Activated naive CD8-positive, alpha-beta T cell treated with anti-CD3 and anti-CD28 coated beads, Interleukin-2, amount 10 ng/mL, durations not matched to agents 7 days and 5 days (primary cell): ENCODE data around the gene MYRIP. TPM values are rescaled to one million over a fixed set of nuclear protein-coding genes. Genes with fewer than 3 reads are reported as not detected.
"Not testable (repeated sequence)": the region's sequence is repeated elsewhere in the genome, so short reads cannot be mapped to it uniquely, and the experiment has no call there.

Source experiments
- ATAC-seq: fragments of 150-1000 bp; cut with Tn5 transposase; one replicate; pipeline ENCODE4 v1.10.0; 2021; ENCODE audit warnings: low read depth, moderate library complexity
- POLR2A ChIA-PET: fragments of 350-600 bp; sonication (Branson Sonifier 250); formaldehyde crosslinking; loops from one replicate; lab custom pipeline; 2021; ENCODE audit warnings: antibody characterized with exemption; lab: Charles Lee
- DNase-seq: peaks from one replicate; pipeline ENCODE4 v3.0.0; 2021
- H3K27ac Mint-ChIP-seq: one replicate; pipeline ENCODE4 v1.8.0; 2022; ENCODE audit warnings: mild to moderate bottlenecking, mixed read lengths
- H3K27me3 Mint-ChIP-seq: one replicate; pipeline ENCODE4 v1.8.0; 2022; ENCODE audit warnings: mild to moderate bottlenecking, moderate library complexity, mixed read lengths
- H3K36me3 Mint-ChIP-seq: one replicate; pipeline ENCODE4 v1.8.0; 2021; ENCODE audit warnings: mild to moderate bottlenecking, mixed read lengths
- H3K4me1 Mint-ChIP-seq: one replicate; pipeline ENCODE4 v1.8.0; 2021; ENCODE audit warnings: mixed read lengths
- H3K4me3 Mint-ChIP-seq: one replicate; pipeline ENCODE4 v1.8.0; 2022; ENCODE audit warnings: mild to moderate bottlenecking, moderate library complexity, mixed read lengths
- H3K9me3 Mint-ChIP-seq: one replicate; pipeline ENCODE4 v1.8.0; 2021; ENCODE audit warnings: mixed read lengths
- total RNA-seq, 2 experiments: library from RNA; stranded (reverse); gene quantifications; one replicate each; pipeline ENCODE4 v1.2.3, GENCODE V29; 2021

MYRIP gene
- total RNA-seq, 2 experiments from 2014 or later = not detected

DNA sequence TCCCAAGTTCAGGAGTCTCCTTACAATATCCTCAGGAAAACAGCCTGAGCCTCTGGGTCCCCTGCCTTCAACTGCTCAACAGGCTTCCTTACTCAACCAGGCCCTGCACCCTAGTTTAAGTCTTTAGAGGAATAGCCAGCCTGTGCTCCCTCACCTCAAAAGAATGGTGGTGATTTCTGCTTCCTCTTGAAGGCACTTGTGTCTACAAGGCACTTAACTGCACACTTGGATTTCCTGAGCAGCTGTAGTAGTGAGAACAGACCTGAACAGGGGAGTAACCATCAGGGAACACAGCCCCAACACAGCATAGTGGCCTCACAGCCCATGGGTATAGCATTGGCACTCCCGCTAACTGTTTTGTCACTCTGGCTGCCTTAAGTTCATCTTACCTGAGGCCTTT lies 244.3 kb downstream of the MYRIP start:
- no peak for DNase-seq
- ATAC-seq = no peak
- H3K4me3 Mint-ChIP-seq = no peak overlapping the region
- H3K36me3 Mint-ChIP-seq = no peaks in the 10 kb centered on the region
- H3K4me1 Mint-ChIP-seq = no peaks in the 10 kb centered on the region
- H3K27me3 Mint-ChIP-seq = peaks cover 5% of the 10 kb centered on the region
- no peak overlapping the region for H3K27ac Mint-ChIP-seq
- H3K9me3 Mint-ChIP-seq = peaks cover 4% of the 10 kb centered on the region
- POLR2A ChIA-PET = no interaction called here

DNA sequence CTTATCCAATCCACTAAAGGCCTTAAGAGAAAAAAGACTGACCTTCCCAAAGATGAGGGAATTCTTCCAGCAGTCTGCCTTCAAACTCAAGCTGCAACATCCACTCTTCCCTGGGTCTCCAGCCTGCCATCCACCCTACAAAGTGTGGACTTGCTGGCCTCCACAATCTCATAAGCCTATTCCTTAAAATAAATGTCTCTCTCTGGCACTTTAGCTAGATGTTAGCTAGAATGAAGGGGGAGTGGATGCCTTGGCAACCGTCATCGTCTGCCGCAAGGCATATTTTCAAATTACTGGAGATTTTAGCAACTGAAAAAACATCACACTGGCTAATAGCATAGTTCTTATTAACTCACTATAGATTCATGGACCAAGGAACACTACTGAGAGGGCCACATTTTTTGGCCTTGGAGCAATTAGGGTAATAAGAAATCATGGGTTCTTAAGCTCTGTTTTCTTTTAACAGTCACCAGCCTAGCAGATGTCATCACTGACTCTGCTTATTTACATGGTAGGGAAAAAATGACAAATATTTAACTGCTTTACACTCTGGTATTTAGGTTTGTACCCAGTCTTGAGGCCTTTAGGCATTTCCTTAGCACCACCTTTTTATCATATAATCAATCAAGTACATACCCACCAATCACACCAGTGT lies 245.3 kb downstream of the MYRIP start:
- Mint-ChIP-seq H3K4me1 (no peaks in the 10 kb centered on the region), H3K36me3 (no peaks in the 10 kb centered on the region), H3K27ac (no peak overlapping the region), H3K9me3 (peaks cover 4% of the 10 kb centered on the region), H3K27me3 (peaks cover 4% of the 10 kb centered on the region), H3K4me3 (no peak overlapping the region)
- POLR2A ChIA-PET = no interaction called here
- DNase-seq = no peak
- ATAC-seq = no peak

DNA sequence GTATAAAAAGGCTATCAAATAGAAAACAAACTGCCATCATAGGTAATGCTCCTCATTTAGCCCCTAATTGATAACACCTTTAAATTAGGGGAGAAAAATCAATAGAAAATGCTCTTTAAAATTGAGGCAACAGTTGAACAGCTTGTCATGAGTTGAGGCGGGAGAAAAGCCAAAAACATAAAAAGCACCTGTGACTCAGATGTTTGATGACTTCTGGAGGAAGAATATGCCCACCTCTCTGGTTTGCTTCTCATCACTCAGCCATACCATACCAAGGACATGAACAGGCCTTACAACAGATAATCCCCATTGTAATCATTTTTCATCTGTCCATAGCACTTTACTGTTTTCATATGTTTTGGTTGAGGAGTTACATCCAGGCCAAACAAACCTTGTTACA lies 246.0 kb downstream of the MYRIP start:
- H3K27me3 Mint-ChIP-seq = peaks cover 4% of the 10 kb centered on the region
- ATAC-seq (no peak), DNase-seq (no peak)
- H3K9me3 Mint-ChIP-seq = peaks cover 4% of the 10 kb centered on the region
- POLR2A ChIA-PET = no interaction called here
- H3K36me3 Mint-ChIP-seq = no peaks in the 10 kb centered on the region
- no peak overlapping the region for H3K4me3 Mint-ChIP-seq
- H3K27ac Mint-ChIP-seq = no peak overlapping the region
- H3K4me1 Mint-ChIP-seq = no peaks in the 10 kb centered on the region

DNA sequence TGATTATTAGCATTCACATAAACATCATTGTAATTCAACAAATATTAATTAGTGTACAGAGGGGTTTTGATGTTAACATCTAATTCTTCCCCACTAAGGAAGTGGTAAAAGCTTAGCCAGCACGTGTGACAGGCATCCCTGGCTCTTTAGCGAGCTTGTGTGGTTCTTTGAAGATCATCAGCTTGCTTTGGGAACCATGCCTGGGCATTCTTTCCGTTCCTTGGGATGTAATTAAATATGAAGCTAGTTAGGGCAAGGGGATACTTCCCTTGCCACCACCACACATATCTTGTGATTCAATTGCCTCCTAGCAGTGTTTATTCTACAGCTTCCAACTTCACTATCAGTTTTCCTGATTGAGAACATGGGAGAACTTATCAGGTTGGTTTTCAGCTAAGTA lies 246.5 kb downstream of the MYRIP start:
- Mint-ChIP-seq H3K4me1 (no peaks in the 10 kb centered on the region), H3K27me3 (peaks cover 4% of the 10 kb centered on the region), H3K9me3 (peaks cover 4% of the 10 kb centered on the region), H3K36me3 (no peaks in the 10 kb centered on the region), H3K27ac (no peak overlapping the region), H3K4me3 (no peak overlapping the region)
- no peak for ATAC-seq
- no peak for DNase-seq
- POLR2A ChIA-PET = no interaction called here

DNA sequence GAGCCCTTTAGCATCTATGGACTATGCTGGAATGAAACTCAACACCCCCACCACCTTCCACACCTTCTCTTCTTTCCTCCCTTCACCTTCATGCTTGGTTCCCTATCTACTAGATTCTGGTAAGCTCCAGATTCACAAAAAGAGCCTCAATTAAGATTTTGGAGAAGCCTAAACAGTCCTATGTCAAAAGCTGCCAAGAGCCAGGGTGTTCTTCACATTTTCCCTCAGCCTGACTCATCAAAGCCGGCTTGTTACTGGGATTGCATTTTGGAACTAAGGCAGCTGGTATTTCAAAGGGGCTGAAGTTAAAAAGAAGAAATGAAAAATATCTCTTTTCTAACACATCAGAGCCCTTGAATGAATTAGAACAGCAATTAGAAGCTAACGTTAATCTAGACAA lies 247.7 kb downstream of the MYRIP start:
- H3K27ac Mint-ChIP-seq = no peak overlapping the region
- peaks cover 2% of the 10 kb centered on the region for H3K27me3 Mint-ChIP-seq
- H3K4me1 Mint-ChIP-seq = no peaks in the 10 kb centered on the region
- no peak for ATAC-seq
- peaks cover 5% of the 10 kb centered on the region for H3K9me3 Mint-ChIP-seq
- H3K4me3 Mint-ChIP-seq = no peak overlapping the region
- no peak for DNase-seq
- POLR2A ChIA-PET = no interaction called here
- no peaks in the 10 kb centered on the region for H3K36me3 Mint-ChIP-seq

DNA sequence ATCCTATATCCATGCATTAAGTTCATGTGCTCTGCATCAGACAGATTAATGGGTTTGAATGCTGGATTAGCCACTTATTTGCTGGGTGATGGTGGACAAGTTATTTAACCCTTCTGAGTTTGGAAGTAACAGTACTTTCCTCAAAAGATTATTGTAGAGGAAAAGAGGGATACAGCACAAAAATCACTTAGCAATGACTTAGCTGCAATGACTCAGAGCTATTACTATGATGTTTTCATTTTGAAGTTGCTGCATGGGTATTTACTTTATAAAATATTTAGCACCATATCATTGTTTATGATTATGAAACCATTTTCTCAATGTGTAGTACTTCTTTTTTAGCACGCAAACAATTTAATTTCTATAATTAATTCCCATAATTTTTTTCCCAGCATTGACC lies 248.4 kb downstream of the MYRIP start:
- H3K9me3 Mint-ChIP-seq = peaks cover 4% of the 10 kb centered on the region
- no peak overlapping the region for H3K27ac Mint-ChIP-seq
- no peak for ATAC-seq
- no peak for DNase-seq
- H3K27me3 Mint-ChIP-seq = peaks cover 2% of the 10 kb centered on the region
- H3K36me3 Mint-ChIP-seq = no peaks in the 10 kb centered on the region
- H3K4me1 Mint-ChIP-seq = no peaks in the 10 kb centered on the region
- H3K4me3 Mint-ChIP-seq = no peak overlapping the region
- POLR2A ChIA-PET = no interaction called here

DNA sequence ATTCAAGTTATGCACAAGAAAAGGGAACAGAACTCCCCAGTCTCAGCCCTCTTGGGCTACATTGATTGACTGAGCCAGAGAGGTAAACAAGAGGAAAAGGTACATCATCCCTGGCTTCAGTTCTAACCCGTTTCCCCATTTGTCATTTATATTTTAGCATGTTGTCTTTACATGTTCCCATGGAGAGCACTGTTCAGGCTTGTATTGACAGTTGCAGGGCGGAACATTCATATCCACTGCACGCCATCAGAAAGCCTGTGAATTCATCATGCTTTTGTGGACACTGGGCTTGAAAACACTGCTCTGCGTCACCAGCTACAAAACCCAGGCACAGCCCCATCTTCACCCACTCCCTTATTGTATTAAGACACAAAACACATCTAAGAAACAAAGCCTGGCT lies 259.2 kb downstream of the MYRIP start:
- DNase-seq (no peak), ATAC-seq (no peak)
- no peak overlapping the region for H3K4me3 Mint-ChIP-seq
- peaks cover 3% of the 10 kb centered on the region for H3K27me3 Mint-ChIP-seq
- no peaks in the 10 kb centered on the region for H3K4me1 Mint-ChIP-seq
- no peaks in the 10 kb centered on the region for H3K36me3 Mint-ChIP-seq
- no peak overlapping the region for H3K27ac Mint-ChIP-seq
- POLR2A ChIA-PET = no interaction called here
- H3K9me3 Mint-ChIP-seq = no peaks in the 10 kb centered on the region

DNA sequence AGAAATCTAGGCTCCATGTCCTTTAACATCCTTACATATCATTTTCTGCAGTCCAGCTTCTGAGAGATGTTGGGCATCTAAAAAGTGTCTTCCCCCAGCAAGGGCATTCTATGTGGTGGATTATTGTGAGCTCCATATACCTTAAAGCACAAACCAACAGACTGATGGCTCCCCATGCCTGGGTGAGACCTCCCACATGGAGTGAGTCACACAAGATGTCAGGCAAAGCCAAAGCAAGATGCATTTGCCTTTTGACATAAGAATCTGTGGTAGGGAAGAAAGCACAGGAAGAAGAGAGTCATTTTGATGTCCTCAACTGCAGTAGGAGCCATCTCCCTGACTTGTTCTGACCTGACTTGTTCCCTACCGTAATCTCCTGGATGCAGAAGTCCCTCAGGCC lies 261.4 kb downstream of the MYRIP start:
- Mint-ChIP-seq H3K27ac (no peak overlapping the region), H3K4me1 (no peaks in the 10 kb centered on the region), H3K4me3 (no peak overlapping the region), H3K27me3 (peaks cover 7% of the 10 kb centered on the region), H3K36me3 (no peaks in the 10 kb centered on the region), H3K9me3 (no peaks in the 10 kb centered on the region)
- ATAC-seq = no peak
- POLR2A ChIA-PET = no interaction called here
- no peak for DNase-seq

DNA sequence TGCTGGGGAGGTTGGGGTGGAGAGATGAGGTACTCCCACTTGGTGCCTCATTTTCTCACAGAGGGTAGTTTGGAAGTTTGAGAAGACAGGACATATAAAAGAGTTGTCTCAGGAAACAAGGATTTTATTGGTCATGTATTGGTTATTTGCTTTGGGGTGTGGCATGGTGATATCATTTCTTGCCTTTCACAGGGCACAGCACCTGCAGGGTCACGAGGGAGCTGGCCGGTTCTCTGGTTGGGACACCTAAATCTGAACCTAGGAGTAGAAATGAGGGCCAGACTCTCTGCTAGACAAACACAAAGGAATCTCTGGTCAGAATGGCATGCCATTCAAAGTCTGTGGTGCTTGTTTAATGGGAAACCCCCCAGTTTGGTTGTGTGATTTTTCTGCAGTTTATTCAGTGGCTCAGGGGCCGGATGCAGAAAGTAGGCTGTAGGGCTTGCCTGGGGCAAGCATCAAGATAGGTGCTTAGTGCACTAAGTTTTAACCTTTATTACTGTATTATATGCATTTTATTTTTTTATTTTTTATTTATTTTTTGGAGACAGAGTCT lies 262.4 kb downstream of the MYRIP start:
- POLR2A ChIA-PET = no interaction called here
- H3K4me1 Mint-ChIP-seq = no peaks in the 10 kb centered on the region
- no peak for ATAC-seq

DNA sequence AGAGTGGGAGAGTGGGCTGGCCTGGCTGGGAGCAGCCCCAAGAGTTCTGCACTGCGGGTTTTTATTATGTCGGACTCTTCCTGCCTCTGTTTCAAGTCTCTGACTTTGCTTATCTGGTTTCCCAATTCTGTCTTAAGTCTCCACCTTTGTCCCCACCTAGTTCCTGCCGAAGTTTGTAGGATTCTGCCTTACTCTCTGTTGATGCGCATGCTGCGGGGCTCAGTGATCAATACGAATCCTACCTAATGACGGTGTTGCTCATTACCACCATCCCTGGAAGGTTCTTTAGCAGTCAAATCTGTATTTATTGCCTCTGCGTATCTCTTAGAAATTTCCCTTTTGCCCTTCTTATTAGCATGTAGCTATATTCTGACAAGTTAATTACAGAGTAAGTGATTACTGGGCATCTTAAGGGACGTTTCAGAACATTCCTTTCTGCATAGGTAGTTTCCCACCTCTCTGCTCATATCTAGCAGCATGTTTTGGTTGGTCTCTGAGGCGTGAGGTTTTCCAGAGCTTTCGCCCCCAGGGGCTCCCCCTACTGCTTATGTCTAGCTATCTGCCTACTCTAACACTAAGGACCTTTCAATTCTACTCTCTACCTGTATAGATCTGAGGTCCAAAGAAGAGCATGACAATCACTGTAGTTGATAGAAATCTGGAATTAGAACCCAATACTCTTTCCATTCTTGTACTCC lies 264.1 kb downstream of the MYRIP start:
- Mint-ChIP-seq H3K4me1 (no peaks in the 10 kb centered on the region), H3K4me3 (no peak overlapping the region), H3K9me3 (no peaks in the 10 kb centered on the region), H3K27ac (no peak overlapping the region), H3K27me3 (peaks cover 7% of the 10 kb centered on the region), H3K36me3 (no peaks in the 10 kb centered on the region)
- ATAC-seq (no peak), DNase-seq (no peak)
- POLR2A ChIA-PET = no interaction called here

More for the DNA sequence above, 262.4 kb downstream of the MYRIP start:
- no peaks in the 10 kb centered on the region for H3K36me3 Mint-ChIP-seq
- H3K27me3 Mint-ChIP-seq = peaks cover 7% of the 10 kb centered on the region
- no peaks in the 10 kb centered on the region for H3K9me3 Mint-ChIP-seq
- no peak overlapping the region for H3K27ac Mint-ChIP-seq
- no peak for DNase-seq
- H3K4me3 Mint-ChIP-seq = no peak overlapping the region

DNA sequence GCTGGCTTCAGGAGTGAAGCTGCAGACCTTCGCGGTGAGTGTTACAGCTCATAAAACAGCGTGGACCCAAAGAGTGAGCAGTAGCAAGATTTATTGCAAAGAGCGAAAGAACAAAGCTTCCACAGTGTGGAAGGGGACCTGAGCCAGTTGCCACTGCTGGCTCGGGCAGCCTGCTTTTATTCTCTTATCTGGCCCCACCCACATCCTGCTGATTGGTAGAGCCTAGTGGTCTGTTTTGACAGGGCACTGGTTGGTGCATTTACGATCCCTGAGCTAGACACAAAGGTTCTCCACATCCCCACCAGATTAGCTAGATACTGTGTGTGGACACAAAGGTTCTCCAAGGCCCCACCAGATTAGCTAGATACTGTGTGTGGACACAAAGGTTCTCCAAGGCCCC lies 267.7 kb downstream of the MYRIP start:
- ATAC-seq, DNase-seq, H3K27ac Mint-ChIP-seq, H3K9me3 Mint-ChIP-seq, H3K36me3 Mint-ChIP-seq, H3K4me3 Mint-ChIP-seq, POLR2A ChIA-PET, H3K27me3 Mint-ChIP-seq, H3K4me1 Mint-ChIP-seq: not testable (repeated sequence)

DNA sequence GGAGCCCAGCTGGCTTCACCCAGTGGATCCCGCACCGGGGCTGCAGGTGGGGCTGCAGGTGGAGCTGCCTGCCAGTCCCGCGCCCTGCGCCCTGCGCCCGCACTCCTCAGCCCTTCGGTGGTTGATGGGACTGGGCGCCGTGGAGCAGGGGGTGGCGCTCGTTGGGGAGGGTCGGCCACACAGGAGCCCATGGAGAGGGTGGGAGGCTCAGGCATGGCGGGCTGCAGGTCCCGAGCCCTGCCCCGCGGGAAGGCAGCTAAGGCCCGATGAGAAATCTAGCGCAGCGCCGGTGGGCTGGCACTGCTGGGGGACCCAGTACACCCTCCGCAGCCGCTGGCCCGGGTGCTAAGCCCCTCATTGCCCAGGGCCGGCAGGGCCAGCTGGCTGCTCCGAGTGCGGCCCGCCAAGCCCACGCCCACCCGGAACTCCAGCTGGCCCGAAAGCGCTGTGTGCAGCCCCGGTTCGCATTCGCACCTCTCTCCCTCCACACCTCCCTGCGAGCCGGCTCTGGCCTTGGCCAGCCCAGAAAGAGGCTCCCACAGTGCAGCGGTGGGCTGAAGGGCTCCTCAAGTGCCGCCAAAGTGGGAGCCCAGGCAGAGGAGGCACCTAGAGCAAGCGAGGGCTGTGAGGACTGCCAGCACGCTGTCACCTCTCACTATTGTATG lies 268.6 kb downstream of the MYRIP start:
- H3K27ac Mint-ChIP-seq, POLR2A ChIA-PET, H3K9me3 Mint-ChIP-seq: not testable (repeated sequence)

DNA sequence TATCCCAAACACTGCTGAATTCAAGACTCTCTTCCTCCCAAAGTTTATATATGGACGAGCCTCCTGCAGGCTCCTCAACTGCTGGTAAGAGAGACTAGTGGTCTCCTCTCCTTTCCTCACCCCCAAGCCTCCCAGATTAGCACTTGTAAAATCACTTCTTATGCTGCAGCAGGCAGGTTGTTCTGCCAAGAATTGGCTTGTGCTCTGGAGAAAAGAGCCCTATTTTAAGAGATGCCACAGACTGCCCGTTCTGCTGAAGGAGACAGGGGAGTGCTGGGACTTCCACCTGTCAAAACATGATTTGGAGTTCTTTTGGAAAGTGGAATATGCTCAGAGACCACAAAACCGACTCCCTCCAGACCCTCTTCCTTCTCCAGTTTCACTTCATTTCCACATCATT lies 269.2 kb downstream of the MYRIP start:
- H3K36me3 Mint-ChIP-seq = no peaks in the 10 kb centered on the region
- H3K4me3 Mint-ChIP-seq = no peak overlapping the region
- no peak for DNase-seq
- POLR2A ChIA-PET = no interaction called here
- no peak for ATAC-seq
- no peaks in the 10 kb centered on the region for H3K9me3 Mint-ChIP-seq
- H3K27ac Mint-ChIP-seq = no peak overlapping the region
- peaks cover 5% of the 10 kb centered on the region for H3K27me3 Mint-ChIP-seq
- H3K4me1 Mint-ChIP-seq = no peaks in the 10 kb centered on the region

More for the DNA sequence above, 268.6 kb downstream of the MYRIP start:
- not testable (repeated sequence) for H3K4me1 Mint-ChIP-seq, ATAC-seq, DNase-seq, H3K36me3 Mint-ChIP-seq, H3K4me3 Mint-ChIP-seq, H3K27me3 Mint-ChIP-seq
